Measurements from ENCODE around the gene DRICH1. TPM values are rescaled to one million over a fixed set of nuclear protein-coding genes. Genes with fewer than 3 reads are reported as not detected.

DRICH1 gene
- total RNA-seq, 2 experiments from 2014 or later, result 0.38 to 0.49 TPM

DNA sequence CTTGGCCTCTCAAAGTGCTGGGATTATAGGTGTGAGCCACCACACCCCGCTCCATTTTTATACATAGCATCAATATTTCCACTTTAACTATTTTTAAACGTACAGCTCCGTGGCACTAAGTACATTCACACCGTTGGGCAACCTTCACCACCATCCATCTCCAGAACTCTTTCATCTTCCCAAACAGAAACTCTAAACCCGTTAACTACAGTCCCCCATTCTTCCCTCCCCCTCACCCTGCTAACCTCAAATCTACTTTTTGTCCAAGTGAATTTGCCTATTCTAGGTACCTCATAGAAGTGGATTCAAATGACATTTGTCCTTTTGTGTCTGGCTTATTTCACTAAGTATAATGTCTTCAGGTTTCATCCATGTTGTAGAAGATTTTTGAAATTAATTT, 55.4 kb downstream of the DRICH1 start:
- no peak overlapping the region for H2AFZ ChIP-seq (ENCODE audit: low read length)
- H4K20me1 ChIP-seq (ENCODE audit: insufficient read depth, low read length), result no peaks in the 10 kb centered on the region
- intact Hi-C loops (cut with micrococcal nuclease; ENCODE audit: unreplicated experiment), result no loop called here
- no peaks in the 10 kb centered on the region for H3K9me3 ChIP-seq (ENCODE audit: low read length)
- no peak overlapping the region for H3K4me3 ChIP-seq (ENCODE audit: low read depth, low read length, poor library complexity, severe bottlenecking)
- no peak overlapping the region for H3K4me2 ChIP-seq (ENCODE audit: low read length)
- no peaks in the 10 kb centered on the region for H3K36me3 ChIP-seq (ENCODE audit: insufficient read depth, low read length)
- ChIA-PET POLR2A (interaction anchor here (0.7 kb wide), 1 partner anchor 271 kb away, joined by 4 read pairs; no protein-coding TSS in a partner anchor), CTCF (ENCODE audit: unreplicated experiment) (no interaction called here)
- H3K4me1 ChIP-seq (ENCODE audit: insufficient read depth, low read length, poor library complexity, severe bottlenecking), result no peaks in the 10 kb centered on the region
- TF ChIP-seq EZH2phosphoT487 (IDR thresholded peaks at IDR 0.05; ENCODE audit: borderline replicate concordance, low read depth, low read length), result no peak
- TF ChIP-seq, protein P1, sequence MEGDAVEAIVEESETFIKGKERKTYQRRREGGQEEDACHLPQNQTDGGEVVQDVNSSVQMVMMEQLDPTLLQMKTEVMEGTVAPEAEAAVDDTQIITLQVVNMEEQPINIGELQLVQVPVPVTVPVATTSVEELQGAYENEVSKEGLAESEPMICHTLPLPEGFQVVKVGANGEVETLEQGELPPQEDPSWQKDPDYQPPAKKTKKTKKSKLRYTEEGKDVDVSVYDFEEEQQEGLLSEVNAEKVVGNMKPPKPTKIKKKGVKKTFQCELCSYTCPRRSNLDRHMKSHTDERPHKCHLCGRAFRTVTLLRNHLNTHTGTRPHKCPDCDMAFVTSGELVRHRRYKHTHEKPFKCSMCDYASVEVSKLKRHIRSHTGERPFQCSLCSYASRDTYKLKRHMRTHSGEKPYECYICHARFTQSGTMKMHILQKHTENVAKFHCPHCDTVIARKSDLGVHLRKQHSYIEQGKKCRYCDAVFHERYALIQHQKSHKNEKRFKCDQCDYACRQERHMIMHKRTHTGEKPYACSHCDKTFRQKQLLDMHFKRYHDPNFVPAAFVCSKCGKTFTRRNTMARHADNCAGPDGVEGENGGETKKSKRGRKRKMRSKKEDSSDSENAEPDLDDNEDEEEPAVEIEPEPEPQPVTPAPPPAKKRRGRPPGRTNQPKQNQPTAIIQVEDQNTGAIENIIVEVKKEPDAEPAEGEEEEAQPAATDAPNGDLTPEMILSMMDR (conservative IDR thresholded peaks at IDR 0.05; ENCODE audit: low read length), result no peak
- no TSS peak for BruUV-seq (replicated peaks)
- H3K27ac ChIP-seq (ENCODE audit: low read depth, low read length, poor library complexity, severe bottlenecking), result no peak overlapping the region
- H3K9me2 ChIP-seq (ENCODE audit: insufficient read depth, low read length), result no peaks in the 10 kb centered on the region
- DNase-seq (ENCODE audit: low spot score), result no peak
- H3K79me2 ChIP-seq (ENCODE audit: insufficient read depth, low read depth, low read length), result no peaks in the 10 kb centered on the region

DNA sequence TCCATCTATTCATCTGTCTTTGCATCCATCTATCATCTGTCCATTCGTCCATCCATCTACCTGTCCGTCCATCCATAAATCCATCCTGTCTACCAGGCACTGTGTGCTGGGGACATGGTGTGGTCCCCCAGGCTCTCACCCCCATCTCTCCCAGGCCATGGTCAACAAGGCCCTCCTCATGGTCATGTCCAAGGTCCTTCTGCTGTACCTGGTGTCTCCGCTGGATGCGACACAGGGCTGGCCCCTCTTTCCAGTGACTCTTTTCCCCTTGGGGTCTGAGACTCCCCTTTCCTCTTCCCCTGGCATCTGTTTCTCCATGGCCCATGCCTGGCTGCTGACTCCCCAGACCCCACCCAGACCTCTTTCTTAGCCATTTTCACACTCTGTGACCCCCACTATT, 56.5 kb downstream of the DRICH1 start:
- Histone ChIP-seq H3K27ac (ENCODE audit: low read depth, low read length, poor library complexity, severe bottlenecking) (no peak overlapping the region), H3K4me3 (ENCODE audit: low read depth, low read length, poor library complexity, severe bottlenecking) (no peak overlapping the region), H3K4me1 (ENCODE audit: insufficient read depth, low read length, poor library complexity, severe bottlenecking) (no peaks in the 10 kb centered on the region), H2AFZ (ENCODE audit: low read length) (no peak overlapping the region), H3K36me3 (ENCODE audit: insufficient read depth, low read length) (no peaks in the 10 kb centered on the region), H3K4me2 (ENCODE audit: low read length) (no peak overlapping the region), H4K20me1 (ENCODE audit: insufficient read depth, low read length) (no peaks in the 10 kb centered on the region), H3K9me3 (ENCODE audit: low read length) (no peaks in the 10 kb centered on the region), H3K79me2 (ENCODE audit: insufficient read depth, low read depth, low read length) (no peaks in the 10 kb centered on the region), H3K9me2 (ENCODE audit: insufficient read depth, low read length) (no peaks in the 10 kb centered on the region)
- ChIA-PET POLR2A (no interaction called here), CTCF (ENCODE audit: unreplicated experiment) (no interaction called here)
- intact Hi-C loops (cut with micrococcal nuclease; ENCODE audit: unreplicated experiment), result no loop called here
- BruUV-seq (replicated peaks), result no TSS peak
- DNase-seq (ENCODE audit: low spot score), result no peak
- TF ChIP-seq, protein P1 (conservative IDR thresholded peaks at IDR 0.05; ENCODE audit: low read length), result no peak

DNA sequence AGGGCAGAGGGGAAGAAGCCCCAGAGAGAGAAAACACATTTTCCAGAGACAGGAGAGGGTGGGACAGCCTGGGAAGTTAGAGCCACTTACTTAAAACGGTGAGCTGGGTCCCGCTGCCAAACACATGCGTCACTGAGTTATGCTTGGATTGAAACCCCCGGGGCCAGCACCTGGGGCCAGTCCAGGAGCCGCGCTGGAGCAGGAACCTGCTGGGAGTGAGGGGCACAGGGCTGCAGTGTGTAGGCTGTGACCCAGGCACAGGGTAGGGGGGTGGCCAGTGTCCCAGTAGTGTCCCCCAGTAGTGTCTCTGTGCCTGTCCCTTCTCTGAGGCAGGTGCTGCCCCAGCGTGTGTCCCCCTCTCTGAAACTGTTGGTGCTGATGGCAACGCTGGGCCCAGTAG, 57.2 kb downstream of the DRICH1 start:
- Histone ChIP-seq H4K20me1 (ENCODE audit: insufficient read depth, low read length) (no peaks in the 10 kb centered on the region), H3K4me1 (ENCODE audit: insufficient read depth, low read length, poor library complexity, severe bottlenecking) (no peaks in the 10 kb centered on the region), H3K4me3 (ENCODE audit: low read depth, low read length, poor library complexity, severe bottlenecking) (no peak overlapping the region), H3K4me2 (ENCODE audit: low read length) (no peak overlapping the region), H2AFZ (ENCODE audit: low read length) (no peak overlapping the region), H3K79me2 (ENCODE audit: insufficient read depth, low read depth, low read length) (no peaks in the 10 kb centered on the region), H3K9me3 (ENCODE audit: low read length) (no peaks in the 10 kb centered on the region), H3K9me2 (ENCODE audit: insufficient read depth, low read length) (no peaks in the 10 kb centered on the region), H3K27ac (ENCODE audit: low read depth, low read length, poor library complexity, severe bottlenecking) (no peak overlapping the region), H3K36me3 (ENCODE audit: insufficient read depth, low read length) (no peaks in the 10 kb centered on the region)
- ChIA-PET CTCF (ENCODE audit: unreplicated experiment) (no interaction called here), POLR2A (no interaction called here)
- no TSS peak for BruUV-seq (replicated peaks)
- no peak for TF ChIP-seq EZH2phosphoT487 (IDR thresholded peaks at IDR 0.05; ENCODE audit: borderline replicate concordance, low read depth, low read length)
- TF ChIP-seq, protein P1 (conservative IDR thresholded peaks at IDR 0.05; ENCODE audit: low read length), result no peak
- intact Hi-C loops (cut with micrococcal nuclease; ENCODE audit: unreplicated experiment), result no loop called here
- no peak for DNase-seq (ENCODE audit: low spot score)

All from OCI-LY7 (cell line).